GM18951 (cell line): ENCODE measurements around the gene SFXN5.

ENCODE experiments used
- POLR2A ChIP-seq: IDR thresholded peaks from 4 replicates; pipeline ENCODE4 v1.6.1; 2011; ENCODE audit warnings: mild to moderate bottlenecking; ENCODE audit not compliant: insufficient read length, insufficient read depth; ENCODE audit errors: extremely low read depth
- in situ Hi-C: fragments of 300-500 bp; cut with MboI; formaldehyde crosslinking; loops from one replicate; pipeline ENCODE4 v1.12.0; 2022; ENCODE audit warnings: low sequenced_read_pairs, mixed read lengths, inconsistent platforms; ENCODE audit not compliant: unreplicated experiment

Gene SFXN5

DNA sequence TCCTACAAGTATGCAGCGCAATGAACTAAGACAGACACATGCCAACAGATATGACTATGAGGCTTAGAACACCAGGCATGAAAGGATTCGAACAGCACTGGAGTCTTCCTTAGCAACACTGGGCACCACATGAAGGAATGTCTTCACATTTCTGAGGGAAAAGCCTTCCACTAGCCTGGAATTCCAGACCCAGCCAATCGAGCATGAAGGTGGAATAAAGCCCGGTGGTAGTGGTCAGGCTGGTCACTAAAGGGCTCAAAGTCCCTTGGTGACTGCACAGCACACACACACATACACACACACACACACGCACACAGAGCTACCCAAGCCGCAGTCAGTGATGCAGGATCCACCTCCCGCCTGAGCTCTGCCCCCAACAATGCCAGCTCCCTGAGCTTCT is 19.7 kb upstream of the SFXN5 start:
- TF ChIP-seq POLR2A = no peak
- in situ Hi-C loops = no loop called here

DNA sequence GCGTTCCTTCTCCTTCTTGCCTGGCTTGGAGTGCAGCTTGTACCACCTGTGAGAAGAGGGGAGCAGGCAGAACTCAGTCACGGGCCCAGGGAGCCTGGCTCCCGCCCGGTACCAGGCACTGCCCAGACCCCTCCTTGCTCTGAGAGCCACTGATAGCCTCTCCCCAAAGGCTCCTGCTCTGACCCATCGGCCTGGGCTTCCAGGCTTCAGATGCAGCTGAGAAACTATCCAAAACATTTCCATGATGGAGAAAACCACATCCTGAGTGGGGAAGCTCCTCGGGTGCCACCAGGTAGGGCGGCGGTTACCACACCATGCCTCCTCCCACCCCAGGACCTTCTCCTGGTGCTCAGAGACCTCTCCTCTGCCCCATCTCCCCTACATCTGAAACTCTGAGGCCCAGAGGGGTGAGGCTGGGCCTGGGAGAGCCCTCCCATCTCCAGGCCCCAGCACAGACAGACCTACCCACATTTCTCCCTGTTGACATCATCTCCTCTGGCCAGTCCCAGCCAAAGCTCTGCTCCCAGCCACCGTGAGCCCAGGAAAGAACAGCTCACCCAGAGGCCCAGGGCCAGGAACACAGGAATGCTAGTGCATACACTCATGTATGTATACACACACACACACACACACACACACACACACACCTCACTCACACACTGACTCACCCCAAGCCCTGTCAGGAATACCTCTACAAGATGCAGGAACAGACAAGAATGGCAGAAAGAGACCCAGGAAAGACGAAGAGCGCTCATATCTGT is 17.9 kb upstream of the SFXN5 start:
- TF ChIP-seq POLR2A = no peak
- in situ Hi-C loops = loop anchor here (10.0 kb wide), 1 partner anchor 65 kb away; no protein-coding TSS in a partner anchor

DNA sequence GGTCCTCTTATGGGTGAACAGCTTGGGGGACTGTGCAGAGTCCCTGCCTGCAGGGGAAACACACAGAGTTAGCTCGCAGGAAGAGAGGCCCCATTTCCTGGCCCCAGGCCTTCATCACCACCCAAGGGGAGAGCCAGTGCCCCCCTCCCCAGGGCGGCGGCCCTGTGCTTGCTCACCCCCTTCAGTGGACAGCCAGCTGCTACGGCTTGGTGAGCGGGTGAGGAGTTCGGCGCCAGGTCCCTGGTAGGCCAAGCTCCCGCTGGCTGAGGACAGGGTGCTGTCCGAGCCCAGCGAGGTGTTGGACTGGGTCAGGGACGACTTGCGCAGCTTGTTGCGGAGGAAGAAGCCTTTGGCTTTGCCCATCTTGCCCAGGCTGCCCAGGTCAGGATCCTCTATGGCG is 17.2 kb upstream of the SFXN5 start:
- in situ Hi-C loops = loop anchor here (10.0 kb wide), 1 partner anchor 66 kb away; no protein-coding TSS in a partner anchor
- TF ChIP-seq POLR2A = no peak

DNA sequence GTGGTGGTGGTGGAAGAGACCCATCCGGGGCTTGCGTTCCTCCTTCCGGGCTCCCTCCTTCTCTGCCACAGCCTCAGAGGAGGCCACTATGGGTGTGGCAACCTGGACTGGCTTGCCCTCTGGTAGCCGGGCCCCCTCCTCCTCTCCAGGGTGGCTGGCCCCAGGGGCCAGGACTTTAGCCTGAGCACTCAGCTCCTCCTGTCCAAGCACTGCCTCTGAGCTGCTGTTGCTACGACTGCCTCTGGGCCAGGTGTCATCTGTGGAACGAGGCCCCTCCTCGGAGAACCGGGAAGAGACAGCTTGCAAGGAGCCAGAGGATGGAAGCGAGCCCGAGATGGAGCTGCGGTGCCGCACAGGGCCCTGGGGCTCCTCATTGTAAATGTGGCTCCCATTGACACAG is 16.7 kb upstream of the SFXN5 start:
- in situ Hi-C loops = loop anchor here (10.0 kb wide), 1 partner anchor 67 kb away; no protein-coding TSS in a partner anchor
- TF ChIP-seq POLR2A = no peak

DNA sequence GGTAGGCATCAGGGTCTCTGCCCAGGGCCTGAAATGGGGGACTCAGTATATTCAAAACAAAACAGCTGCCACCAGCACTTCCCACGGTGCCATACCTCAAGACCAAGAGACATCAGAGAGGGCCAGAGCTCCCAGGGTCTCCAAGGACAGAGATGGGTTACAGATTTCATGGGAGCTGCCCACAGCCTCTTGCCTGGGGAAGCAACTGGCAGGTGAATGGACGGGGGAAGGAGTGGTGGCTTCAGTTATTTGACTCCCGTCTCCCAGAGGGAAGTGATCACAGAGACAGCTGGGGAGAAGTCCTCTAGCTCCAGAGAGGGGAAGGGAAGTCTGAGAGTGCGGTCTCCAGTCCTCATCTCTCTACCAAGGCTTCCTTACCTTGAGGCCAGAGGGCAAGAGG is 15.8 kb upstream of the SFXN5 start:
- in situ Hi-C loops = loop anchor here (10.0 kb wide), 1 partner anchor 67 kb away; no protein-coding TSS in a partner anchor
- no peak for TF ChIP-seq POLR2A

DNA sequence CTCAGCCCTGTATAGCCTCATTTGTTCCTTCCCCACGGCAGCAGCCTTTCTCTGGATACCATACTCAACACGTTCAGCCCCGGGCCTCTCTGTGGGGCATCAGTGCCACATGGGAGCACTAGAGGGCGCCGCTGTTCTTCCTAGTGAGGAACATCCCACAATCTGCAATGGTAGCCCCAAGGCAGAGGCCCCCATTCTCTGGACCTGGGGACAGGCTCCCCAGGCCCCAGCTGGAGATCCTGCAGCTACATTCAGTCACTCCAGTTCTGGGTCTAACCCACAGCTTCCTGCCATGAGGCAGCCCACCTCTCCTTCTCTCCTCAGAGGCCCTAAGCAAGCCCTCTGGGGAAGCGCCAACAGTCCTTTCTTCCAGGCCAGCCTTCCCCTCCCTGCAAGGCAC is 14.2 kb upstream of the SFXN5 start:
- in situ Hi-C loops = loop anchor here (10.0 kb wide), 1 partner anchor 69 kb away; no protein-coding TSS in a partner anchor
- TF ChIP-seq POLR2A = no peak

DNA sequence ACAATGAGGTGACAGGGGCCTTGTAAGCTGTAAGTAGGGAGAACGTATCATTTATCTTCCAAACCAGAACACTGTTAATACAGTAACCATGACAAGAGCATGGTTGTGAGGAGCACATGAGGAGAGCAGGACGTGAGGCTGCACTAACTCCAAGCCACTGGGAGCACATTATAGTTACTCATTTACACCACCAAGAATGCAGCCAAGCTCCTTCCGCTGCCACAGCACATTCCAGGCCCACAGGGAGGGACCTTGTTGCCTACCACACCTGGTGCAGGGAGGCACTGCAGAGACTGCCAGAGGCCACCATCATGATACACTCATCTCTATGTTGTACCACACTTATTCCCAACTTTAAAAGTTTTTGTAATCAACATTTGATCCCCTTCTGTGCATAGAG is 13.5 kb upstream of the SFXN5 start:
- in situ Hi-C loops = loop anchor here (10.0 kb wide), 1 partner anchor 70 kb away; no protein-coding TSS in a partner anchor
- no peak for TF ChIP-seq POLR2A

DNA sequence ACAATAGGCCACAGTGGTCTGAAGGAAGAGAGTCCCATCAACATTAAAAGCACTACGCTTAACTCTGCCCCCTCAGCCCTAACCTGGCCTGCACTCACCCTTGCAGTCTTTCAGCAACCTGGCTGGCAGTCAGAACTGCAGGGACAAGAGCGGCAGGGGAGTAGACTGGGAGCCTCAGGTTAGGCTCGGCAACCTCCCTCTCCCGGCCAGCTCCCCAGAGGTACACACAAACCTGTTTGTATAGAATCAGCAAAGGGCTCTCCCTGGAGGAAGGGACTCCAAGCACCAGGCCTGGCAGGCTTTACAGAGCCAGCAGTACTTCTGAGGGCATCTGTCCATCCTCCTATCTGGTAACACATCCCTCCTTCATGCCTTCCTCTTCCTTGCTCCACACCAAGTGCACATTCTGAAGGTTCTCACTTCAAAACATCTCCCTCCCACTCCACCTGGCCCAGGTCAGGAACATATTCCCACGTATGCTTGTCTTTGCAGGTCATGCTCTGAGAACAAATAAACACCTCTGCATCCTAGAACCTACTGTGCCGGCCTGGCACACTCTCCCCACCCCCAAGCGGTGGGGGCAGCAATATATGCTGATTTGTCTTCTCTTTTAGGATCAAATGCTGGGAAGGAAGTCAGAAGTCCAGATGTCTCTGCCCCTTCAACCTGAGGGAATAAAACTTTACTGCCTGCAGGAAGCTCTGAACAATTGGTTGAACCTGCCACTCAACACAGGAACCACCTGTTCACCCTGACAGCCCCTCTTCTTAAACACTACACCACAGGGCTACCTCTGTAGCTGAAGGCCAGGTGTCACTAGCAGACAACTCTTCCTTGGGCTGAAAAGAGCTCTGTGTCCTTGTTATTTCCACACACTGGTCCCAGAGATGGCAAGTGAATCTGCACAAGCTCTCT is 12.6 kb upstream of the SFXN5 start:
- in situ Hi-C loops = loop anchor here (10.0 kb wide), 1 partner anchor 71 kb away; no protein-coding TSS in a partner anchor
- TF ChIP-seq POLR2A = no peak

DNA sequence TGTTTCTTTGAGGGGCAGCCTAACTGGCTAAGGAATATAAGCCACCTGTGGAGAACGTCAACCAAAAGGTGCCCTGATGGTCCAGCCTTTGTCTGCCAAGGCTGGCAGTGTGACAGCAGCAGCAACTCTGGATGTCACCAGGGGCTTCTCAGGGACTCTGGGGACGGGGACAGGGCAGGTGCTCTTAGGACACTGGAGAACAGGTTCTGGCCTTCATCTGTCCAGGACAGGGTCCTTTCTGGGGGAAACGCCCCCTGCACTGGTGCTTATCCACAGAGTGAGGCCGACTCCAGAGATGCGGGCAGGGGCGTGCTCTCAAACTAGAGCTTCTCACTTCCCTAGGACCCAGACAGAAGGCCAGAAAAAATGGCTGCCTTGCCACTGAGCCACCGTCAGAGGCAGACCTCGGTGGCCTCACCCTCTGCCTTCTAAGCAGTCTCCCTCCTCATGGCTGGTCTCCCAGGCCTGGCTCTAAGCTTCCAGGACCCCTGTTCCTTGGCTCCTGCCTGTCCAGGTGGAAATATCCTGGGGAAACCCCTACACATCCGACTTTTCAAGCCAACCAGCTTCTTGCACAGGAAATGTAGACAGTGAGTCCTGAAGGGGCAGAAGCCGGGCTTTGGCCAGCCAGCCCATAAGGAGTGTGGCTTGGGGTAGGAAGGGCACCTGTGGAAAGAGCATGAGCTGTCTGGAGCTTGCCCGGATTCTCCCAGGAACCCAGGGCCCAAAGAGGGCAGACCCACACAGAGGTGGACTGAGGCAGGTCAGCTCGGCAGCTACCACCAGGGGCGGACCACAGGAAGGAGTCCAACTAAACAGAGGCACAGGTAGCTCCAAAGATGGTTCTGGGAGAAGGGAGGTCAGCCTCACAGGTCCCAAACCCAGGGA is 11.3 kb upstream of the SFXN5 start:
- in situ Hi-C loops = loop anchor here (10.0 kb wide), 1 partner anchor 72 kb away; no protein-coding TSS in a partner anchor
- TF ChIP-seq POLR2A = no peak

DNA sequence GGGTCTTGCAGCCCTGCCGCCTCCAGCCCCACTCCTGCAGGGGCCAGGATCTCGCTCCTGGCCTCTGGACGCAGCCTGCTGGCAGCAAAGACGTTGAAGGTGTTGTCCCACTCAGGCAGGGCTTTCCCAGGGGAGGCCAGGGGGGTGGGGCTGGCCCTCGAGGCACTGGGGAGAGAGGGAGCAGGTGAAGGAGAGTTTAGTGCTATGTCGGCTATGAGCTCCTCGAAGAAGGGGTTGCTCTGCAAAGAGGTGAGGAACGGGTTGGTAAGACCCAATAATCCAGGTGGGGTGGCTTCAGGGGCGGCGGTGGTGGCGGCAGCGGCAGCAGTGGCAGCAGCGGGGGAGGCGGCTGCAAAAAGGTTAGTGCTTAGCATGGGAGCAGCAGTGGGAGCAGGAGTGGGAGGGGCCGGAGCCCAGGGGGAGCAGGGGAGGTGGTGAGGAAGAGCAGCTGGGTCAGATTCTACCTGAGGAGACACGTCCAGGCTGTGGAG is 9.7 kb upstream of the SFXN5 start:
- no peak for TF ChIP-seq POLR2A
- in situ Hi-C loops = loop anchor here (10.0 kb wide), 1 partner anchor 74 kb away; no protein-coding TSS in a partner anchor

DNA sequence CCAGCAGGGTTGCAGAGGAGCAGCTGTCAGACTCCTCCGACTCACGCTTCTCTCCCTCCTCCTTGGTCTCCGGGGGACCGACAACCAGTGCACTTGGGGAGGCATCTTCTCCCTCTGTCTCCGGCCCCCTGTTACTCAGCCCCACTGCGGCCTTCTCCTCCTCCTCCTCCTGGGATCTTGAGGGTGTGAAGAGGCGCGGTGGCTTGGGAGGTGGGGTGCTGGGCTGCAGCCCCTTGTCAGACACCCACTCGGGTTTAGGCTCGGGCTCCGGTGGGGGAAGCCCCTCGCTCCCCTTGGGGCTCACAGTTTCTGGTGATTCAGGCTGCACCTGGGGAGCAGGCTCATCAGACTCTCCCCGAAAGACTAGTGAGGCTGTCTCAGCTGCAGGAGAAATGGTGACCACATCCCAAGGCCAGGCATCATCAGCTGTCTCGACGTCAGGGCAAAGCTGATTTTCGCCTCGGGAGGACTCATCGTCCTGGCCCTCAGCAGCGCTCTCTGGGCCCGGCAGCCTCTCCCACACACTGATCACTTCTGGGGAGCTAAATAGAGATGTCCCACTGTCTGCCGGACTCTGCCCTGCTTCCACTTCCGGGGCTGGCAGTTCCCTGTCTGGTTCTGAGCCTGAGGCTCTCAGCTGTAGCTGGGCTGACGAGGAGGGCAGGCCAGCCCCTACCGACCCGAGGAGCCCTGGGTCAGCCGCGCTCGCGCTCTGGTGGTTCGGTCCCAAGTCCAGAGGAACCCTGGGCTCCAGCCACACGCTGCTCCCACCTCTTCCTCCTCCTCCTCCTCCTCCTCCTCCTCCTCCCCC is 9.0 kb upstream of the SFXN5 start:
- in situ Hi-C loops = loop anchor here (10.0 kb wide), 1 partner anchor 74 kb away; no protein-coding TSS in a partner anchor
- no peak for TF ChIP-seq POLR2A
